HG03025 (cell line): Measurements from ENCODE around the gene UNK.
"Not testable (repeated sequence)": the region's sequence is repeated elsewhere in the genome, so short reads cannot be mapped to it uniquely, and the experiment has no call there.

Experiments
- ATAC-seq: cut with Tn5 transposase; IDR thresholded peaks from one replicate; pipeline ENCODE4 v1.9.1; 2021; ENCODE audit warnings: mild to moderate bottlenecking, moderate library complexity; ENCODE audit not compliant: unreplicated experiment, low FRiP score

The UNK gene

DNA sequence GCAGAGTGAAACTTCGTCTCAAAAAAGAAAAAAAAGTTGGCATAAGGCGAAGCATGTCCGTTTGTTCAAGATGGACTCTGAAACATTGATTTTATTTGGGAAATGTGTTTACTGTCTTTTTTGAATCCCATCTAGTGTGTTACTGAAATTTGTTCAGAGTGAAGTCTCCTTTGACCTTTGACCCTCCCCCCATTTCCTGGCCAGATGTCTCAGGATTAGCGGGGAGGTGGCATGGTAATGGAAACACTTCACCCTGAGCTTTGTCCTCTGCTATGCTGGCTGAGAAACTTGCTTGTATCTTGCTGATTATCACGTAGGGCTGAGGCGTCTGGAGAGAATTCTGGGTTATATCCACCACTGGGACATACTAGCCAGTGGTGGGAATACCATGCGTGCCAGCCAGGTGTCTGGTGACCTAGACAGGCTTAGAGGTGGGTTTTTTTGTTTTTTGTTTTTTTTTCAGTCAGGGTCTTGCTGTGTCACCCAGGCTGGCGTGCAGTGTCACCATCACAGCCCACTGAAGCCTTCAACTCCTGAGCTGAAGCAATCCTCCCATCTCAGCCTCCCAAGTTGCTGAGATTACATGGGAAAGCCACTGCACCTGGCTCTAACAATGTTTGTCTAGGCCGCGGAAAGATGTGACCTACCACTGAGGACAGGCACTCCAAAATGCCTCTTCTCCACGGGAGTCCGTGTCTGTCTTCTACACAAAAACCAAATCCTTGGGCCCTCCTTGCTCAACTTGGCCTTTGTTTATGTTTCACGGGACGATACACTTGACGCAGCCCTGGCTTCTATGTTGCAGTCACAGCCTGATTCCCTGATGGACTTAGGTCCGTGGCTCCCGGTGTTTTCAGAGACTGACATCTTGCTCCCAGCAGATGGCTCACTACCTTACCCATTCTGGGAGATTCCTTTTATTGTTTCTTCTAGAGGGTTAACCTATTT lies 13.0 kb upstream of the UNK start:
- ATAC-seq, result no peak

DNA sequence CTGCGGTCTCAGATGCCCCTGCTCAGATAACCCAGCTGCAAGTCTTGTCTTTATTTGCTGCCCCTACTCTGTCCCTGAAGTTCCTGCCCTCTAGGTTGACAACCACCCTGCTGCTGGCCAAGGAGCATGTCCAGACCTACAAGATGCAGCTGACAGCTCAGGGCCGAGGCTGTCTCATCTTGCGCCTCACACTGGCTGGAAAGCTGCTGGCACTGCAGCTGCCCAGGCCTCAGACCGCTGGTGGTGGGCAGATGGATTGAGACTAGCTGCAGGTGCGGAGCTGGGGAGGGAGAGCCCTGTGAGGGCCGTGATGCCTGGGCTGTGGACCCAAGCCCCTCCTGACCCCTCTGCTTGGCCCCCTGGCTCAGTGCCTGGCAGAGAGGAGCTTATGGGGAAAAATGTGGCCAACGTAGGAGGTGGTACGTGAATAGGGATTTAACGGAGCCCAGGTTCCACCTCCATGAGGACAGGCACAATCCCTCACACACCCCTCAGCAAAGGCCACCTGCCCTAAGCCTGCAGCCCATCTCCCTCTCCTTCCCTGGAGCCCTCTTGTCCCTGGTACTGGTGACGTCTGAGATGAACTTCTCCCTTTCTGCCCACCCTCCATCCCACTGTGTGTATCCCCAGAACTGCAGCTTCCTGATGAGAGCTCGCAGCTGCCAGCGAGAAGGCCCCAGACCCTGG lies 11.3 kb upstream of the UNK start:
- no peak for ATAC-seq

- no peak for ATAC-seq
These were observed 10.7 kb upstream of the UNK start for GRCh38 chr17:75773808-75774470.

GRCh38 chr17:75774471-75774990 lies 10.1 kb upstream of the UNK start:
- no peak for ATAC-seq

- no peak for ATAC-seq
These were observed 9.5 kb upstream of the UNK start for GRCh38 chr17:75774991-75775668.

DNA sequence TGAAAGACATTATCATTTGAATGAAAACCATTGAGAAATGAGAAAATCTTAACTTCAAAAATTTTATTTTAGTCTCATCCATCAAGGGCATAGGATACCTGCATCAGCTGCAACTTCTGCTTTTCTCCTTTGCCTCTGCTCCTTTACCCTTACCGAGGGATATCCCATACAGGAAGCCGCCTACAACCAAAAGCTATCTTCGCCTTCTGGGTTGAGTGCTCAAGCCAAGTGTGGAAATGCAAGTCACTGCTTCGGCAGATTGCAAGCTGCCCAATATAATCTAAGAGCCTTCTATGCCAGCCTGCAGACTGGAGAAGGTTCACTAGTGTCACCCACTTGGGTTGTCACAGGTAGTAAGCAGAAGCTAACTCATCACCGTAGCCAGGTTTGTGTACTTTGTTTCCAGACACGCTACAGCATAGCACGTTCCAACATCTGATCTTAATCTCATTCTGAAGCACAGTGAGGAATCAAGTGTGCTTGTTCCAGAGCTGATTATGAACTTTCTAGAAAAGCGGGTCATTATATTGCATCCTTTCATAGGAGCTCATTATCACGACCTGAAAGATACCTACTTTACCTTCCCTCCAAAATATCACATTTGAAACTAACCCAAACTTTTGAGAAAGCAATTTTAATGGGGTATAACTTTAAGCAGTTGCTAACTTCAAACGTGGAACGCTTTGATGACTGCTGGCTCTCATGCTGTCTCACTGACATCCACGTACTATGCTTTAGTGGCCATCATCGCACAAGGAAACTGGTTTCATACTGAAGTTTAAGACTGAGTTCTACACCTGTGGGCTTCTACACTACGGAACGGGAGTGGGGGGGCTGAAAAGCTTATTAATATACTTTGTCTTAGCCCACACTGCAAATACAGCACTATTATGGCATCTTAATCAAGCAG lies 8.0 kb upstream of the UNK start:
- ATAC-seq, result no peak

- ATAC-seq, result no peak
These were observed 7.2 kb upstream of the UNK start for GRCh38 chr17:75777296-75777922.

DNA sequence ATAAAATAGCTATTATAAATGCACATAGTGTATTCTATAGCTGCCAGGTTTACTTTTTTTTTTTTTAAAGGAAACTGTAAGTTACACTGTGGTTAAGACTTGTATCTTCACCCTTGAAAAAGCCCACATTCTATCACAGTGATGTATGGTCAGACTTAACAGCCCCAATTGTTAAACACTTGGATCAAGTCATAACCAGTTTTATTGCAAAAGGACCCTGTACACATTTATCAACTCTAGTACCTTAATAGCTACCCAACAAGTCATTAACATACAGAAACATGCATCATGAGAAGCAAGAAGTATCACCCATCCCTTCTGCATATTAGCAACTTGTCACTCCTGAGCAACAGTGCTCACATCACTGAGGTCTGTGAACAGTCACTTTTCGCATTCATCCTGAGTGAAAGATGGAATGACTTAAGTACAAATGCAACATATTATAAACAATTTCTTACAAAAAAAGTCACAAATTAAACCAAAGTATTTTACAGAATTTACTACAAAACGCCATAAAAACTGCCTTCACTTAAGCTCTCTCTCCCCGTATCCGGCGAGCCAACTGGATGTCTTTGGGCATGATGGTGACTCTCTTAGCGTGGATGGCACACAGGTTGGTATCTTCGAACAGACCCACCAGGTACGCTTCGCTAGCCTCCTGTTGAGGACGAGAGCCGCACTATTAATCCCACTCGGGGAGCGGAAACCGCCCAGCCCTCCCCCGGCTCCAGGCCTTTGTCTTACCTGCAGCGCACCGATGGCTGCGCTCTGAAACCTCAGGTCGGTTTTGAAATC lies 6.3 kb upstream of the UNK start:
- ATAC-seq, result not testable (repeated sequence)

GRCh38 chr17:75778861-75779249 lies 5.8 kb upstream of the UNK start:
- ATAC-seq, result peak; percentile 12

- peak; percentile 56 for ATAC-seq
These were observed 5.2 kb upstream of the UNK start for GRCh38 chr17:75779250-75779986.

DNA sequence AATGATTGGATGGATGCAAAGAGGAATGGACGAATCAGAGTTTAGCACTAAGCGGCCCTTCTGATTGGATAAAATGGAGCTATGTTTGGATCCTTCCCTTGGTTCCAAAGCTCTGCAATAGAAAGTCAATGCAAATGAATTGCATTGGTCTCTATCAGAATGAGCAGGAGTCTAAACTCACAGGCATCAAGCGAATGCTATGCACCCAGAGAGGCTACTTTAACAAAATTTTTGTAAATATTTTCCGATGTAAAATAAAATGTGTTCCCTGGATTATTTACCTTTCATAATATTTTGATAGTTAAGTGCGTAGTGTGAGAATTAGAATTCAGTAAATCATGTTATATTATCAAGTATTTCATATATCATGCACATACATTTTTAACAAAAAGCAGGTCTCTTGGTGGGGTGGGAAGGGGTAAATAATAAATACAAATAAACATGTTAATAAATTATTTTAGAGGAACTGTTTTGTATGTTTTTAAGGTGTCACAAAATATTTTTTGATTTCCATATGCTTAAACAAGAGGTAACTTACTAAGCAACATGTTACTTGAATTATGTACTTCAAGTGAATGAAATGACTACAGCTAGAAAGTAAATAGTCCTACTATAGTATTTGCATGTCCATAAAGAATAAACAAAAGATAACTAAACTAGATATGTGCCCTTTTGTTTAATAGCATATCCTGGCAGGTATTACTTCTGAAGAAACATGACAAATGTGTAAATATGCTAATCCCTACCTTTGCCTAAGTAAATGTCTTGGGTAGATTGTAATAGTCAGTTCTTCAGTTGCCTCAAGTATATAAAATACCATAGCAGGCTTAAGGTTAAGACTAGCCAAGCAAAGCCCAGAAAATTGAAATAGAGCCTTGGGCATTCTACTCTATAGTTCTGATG lies 4.4 kb upstream of the UNK start:
- ATAC-seq, result no peak

- ATAC-seq, result no peak
These were observed 1.4 kb upstream of the UNK start for GRCh38 chr17:75783069-75783783.

- ATAC-seq, result peak; percentile 0
These were observed 668 bp upstream of the UNK start for GRCh38 chr17:75783803-75784472.

DNA sequence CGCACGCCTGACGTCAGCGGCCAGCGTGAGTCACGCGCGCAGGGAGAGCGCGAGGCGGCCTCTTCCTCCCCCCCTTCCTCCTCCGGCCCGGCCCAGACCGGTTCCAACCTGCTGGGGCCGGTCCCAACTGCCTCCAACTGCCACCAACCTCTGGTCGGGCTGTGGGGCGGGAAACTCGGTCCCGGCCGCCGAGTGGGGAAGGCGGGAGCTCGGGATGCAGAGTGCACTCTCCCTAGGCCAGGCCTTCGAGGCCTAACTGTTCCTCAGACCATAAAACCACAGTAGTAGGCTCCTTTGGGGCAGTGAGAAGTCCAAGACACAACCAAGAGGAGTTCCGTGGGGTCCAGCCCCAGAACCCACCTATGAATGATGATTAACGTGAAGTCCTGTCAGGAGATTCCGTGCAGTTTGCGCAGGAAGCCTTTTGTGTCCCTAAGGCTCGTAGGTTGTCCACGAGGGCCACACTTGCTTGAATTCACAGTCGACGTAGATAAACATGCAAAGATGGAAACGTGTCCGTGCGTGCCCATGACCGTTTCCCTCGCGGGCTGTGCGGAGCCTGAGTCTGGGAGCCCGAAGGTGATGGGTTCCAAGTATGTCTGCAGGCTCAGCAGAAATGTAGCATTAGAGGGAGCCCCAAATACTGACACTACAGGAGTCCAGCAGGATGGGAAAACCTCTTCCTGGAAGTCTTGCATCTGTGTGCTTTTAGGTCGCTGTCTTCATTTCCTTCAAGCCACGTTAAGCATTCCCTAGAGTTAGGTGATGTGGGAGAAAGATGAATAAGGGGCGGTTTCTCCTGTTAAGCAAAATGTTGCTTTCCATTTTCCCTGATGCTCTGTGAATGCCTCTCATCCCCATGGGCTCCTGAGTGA lies 647 bp downstream of the UNK start:
- ATAC-seq, result peak; percentile 48
